Liver (tissue), 9 donors: ENCODE data around the gene GABRE. TPM values are rescaled to one million over a fixed set of nuclear protein-coding genes. Genes with fewer than 3 reads are reported as not detected.

Experiments used
- DNase-seq: peaks from one replicate; pipeline ENCODE4 v3.0.0-alpha.2; 2017; ENCODE audit warnings: low spot score
- H3K27ac ChIP-seq, 2 donors: one replicate each; pipeline ENCODE4 v1.7.0; 2013; ENCODE audit warnings: inconsistent platforms in 2 of 2, low read length in 2 of 2, control low read depth in 1 of 2, low read depth in 1 of 2, mild to moderate bottlenecking in 1 of 2
- H3K27me3 ChIP-seq, 4 donors: one replicate each; pipeline versions ENCODE4 v1.6.1 to v1.7.0; 2013; ENCODE audit warnings: low read length in 3 of 4, inconsistent platforms in 1 of 4, mild to moderate bottlenecking in 1 of 4, moderate library complexity in 1 of 4; ENCODE audit not compliant: control insufficient read depth in 4 of 4, insufficient read depth in 4 of 4
- H3K36me3 ChIP-seq, 4 donors: one replicate each; pipeline versions ENCODE4 v1.6.1 to v1.7.0; 2013; ENCODE audit warnings: low read length in 3 of 4, mild to moderate bottlenecking in 3 of 4, low read depth in 1 of 4, moderate library complexity in 1 of 4; ENCODE audit not compliant: control insufficient read depth in 4 of 4, insufficient read depth in 3 of 4
- H3K4me1 ChIP-seq, 4 donors: one replicate each; pipeline versions ENCODE4 v1.6.1 to v1.7.0; 2013; ENCODE audit warnings: low read length in 3 of 4, mild to moderate bottlenecking in 3 of 4, moderate library complexity in 1 of 4; ENCODE audit not compliant: control insufficient read depth in 4 of 4, insufficient read depth in 4 of 4
- H3K4me3 ChIP-seq, 3 donors: one replicate each; pipeline versions ENCODE4 v1.6.1 to v1.7.0; 2013; ENCODE audit warnings: low read length in 3 of 3, control low read depth in 1 of 3, low read depth in 1 of 3, mild to moderate bottlenecking in 1 of 3
- H3K9ac ChIP-seq, 2 donors: one replicate each; pipeline ENCODE4 v1.7.0; 2013; ENCODE audit warnings: low read length in 2 of 2, mild to moderate bottlenecking in 2 of 2, moderate library complexity in 2 of 2, control low read depth in 1 of 2, low read depth in 1 of 2
- H3K9me3 ChIP-seq, 4 donors: one replicate each; pipeline versions ENCODE4 v1.6.1 to v1.7.0; 2013; ENCODE audit warnings: low read length in 3 of 4; ENCODE audit not compliant: control insufficient read depth in 4 of 4
- ATF3 ChIP-seq: IDR thresholded peaks from 2 replicates; pipeline ENCODE4 v1.6.1; 2016; ENCODE audit warnings: antibody characterized with exemption
- CTCF ChIP-seq: fragments of 150-350 bp; IDR thresholded peaks from 2 replicates; pipeline ENCODE4 v1.5.1; 2017; ENCODE audit warnings: improper control_type of control experiment, low read depth, low read length; ENCODE audit not compliant: missing input control
- EGR1 ChIP-seq, 2 donors: IDR thresholded peaks; 2 replicates each; pipeline ENCODE4 v1.6.1; 2016 to 2018; ENCODE audit warnings: antibody characterized with exemption in 2 of 2, low read depth in 2 of 2
- FOXA1 ChIP-seq: IDR thresholded peaks from 2 replicates; pipeline ENCODE4 v1.6.1; 2016; ENCODE audit warnings: antibody characterized with exemption
- FOXA2 ChIP-seq: IDR thresholded peaks from 2 replicates; pipeline ENCODE4 v1.6.1; 2016; ENCODE audit warnings: antibody characterized with exemption
- GABPA ChIP-seq, 2 donors: IDR thresholded peaks in 1 of 2; conservative IDR thresholded peaks in 1 of 2; 2 replicates each; pipeline ENCODE4 v1.6.1; 2016; ENCODE audit warnings: antibody characterized with exemption in 2 of 2, mild to moderate bottlenecking in 1 of 2, moderate library complexity in 1 of 2
- HNF4A ChIP-seq, 2 donors: conservative IDR thresholded peaks; 2 replicates each; pipeline ENCODE4 v1.6.1; 2016; ENCODE audit warnings: antibody characterized with exemption in 2 of 2, mild to moderate bottlenecking in 2 of 2
- HNF4G ChIP-seq: IDR thresholded peaks from 2 replicates; pipeline ENCODE4 v1.6.1; 2016; ENCODE audit warnings: antibody characterized with exemption
- JUND ChIP-seq, 2 donors: IDR thresholded peaks; 2 replicates each; pipeline ENCODE4 v1.6.1; 2016; ENCODE audit warnings: antibody characterized with exemption in 2 of 2
- MAX ChIP-seq: IDR thresholded peaks from 2 replicates; pipeline ENCODE4 v1.6.1; 2016; ENCODE audit warnings: antibody characterized with exemption
- NR2F2 ChIP-seq: IDR thresholded peaks from 2 replicates; pipeline ENCODE4 v1.6.1; 2016; ENCODE audit warnings: antibody characterized with exemption
- RAD21 ChIP-seq, 2 donors: IDR thresholded peaks; 2 replicates each; pipeline ENCODE4 v1.6.1; 2016; ENCODE audit warnings: antibody characterized with exemption in 2 of 2, mild to moderate bottlenecking in 2 of 2
- REST ChIP-seq: IDR thresholded peaks from 2 replicates; pipeline ENCODE4 v1.6.1; 2016; ENCODE audit warnings: antibody characterized with exemption, mild to moderate bottlenecking
- RXRA ChIP-seq, 2 donors: IDR thresholded peaks; 2 replicates each; pipeline ENCODE4 v1.6.1; 2017 to 2018; ENCODE audit warnings: antibody characterized with exemption in 2 of 2, mild to moderate bottlenecking in 1 of 2
- SP1 ChIP-seq: IDR thresholded peaks from 2 replicates; pipeline ENCODE4 v1.6.1; 2018; ENCODE audit warnings: antibody characterized with exemption, mild to moderate bottlenecking
- TAF1 ChIP-seq: conservative IDR thresholded peaks from 2 replicates; pipeline ENCODE4 v1.6.1; 2016; ENCODE audit warnings: antibody characterized with exemption, mild to moderate bottlenecking
- YY1 ChIP-seq: IDR thresholded peaks from 2 replicates; pipeline ENCODE4 v1.6.1; 2016; ENCODE audit warnings: antibody characterized with exemption, mild to moderate bottlenecking
- ZBTB33 ChIP-seq: IDR thresholded peaks from 2 replicates; pipeline ENCODE4 v1.6.1; 2016; ENCODE audit warnings: antibody characterized with exemption
- WGBS: extraction: QIAGEN DNeasy Blood & Tissue Kit; methylation state at CpG from one replicate; pipeline ENCODE4 v1.1.7; 2013; 5-methylcytosine and 5-hydroxymethylcytosine counted together
- polyA plus RNA-seq, 2 donors: library from polyadenylated mRNA; stranded (reverse) in 1 of 2; unstranded in 1 of 2; fragments of 200-250 nt in 1 of 2; fragments of >200 nt in 1 of 2; fragmentation: Nextera tagmentation in 1 of 2; extraction: Ambion mirVana in 1 of 2; gene quantifications; one replicate each; pipeline versions ENCODE4 v1.2.1 to v1.2.3, GENCODE V29; 2013 to 2015
- total RNA-seq, 2 donors: library from RNA; depleted of rRNA; stranded (reverse); fragments of >200 nt; gene quantifications; one replicate each; pipeline ENCODE4 v1.2.3, GENCODE V29; 2014
- donor health status: healthy.
- donor health status: healthy.
- donor health status: healthy.
- donor health status: healthy.
- donor health status: healthy.

The GABRE gene
- total and polyA plus RNA-seq, 4 donors = 0.49 to 4.9 (median 0.64) TPM

- WGBS = 94% methylated on average over 6 of the region's 6 CpGs
- Histone ChIP-seq H3K9me3 (no peaks in the 10 kb centered on the region), H3K27me3 (no peaks in the 10 kb centered on the region), H3K4me3 (no peak overlapping the region), H3K4me1 (no peaks in the 10 kb centered on the region), H3K27ac (no peak overlapping the region), H3K9ac (no peak overlapping the region), H3K36me3 (no peaks in the 10 kb centered on the region)
- TF ChIP-seq RXRA (IDR thresholded peaks at IDR 0.05) = no peak
- TF ChIP-seq NR2F2 = no peak
- TF ChIP-seq HNF4A (conservative IDR thresholded peaks at IDR 0.05) = no peak
- no peak for TF ChIP-seq ZBTB33
- TF ChIP-seq YY1 = no peak
- no peak for DNase-seq
These were observed 50.8 kb downstream of the GABRE start for GRCh38 chrX:151923648-151924047.

GRCh38 chrX:151922692-151923091 is 51.8 kb downstream of the GABRE start:
- WGBS = 86% methylated on average over 5 of the region's 5 CpGs
- no peak overlapping the region for H3K4me3 ChIP-seq
- H3K36me3 ChIP-seq = no peaks in the 10 kb centered on the region
- TF ChIP-seq RAD21 (IDR thresholded peaks at IDR 0.05) = no peak
- TF ChIP-seq ATF3 = no peak
- TF ChIP-seq FOXA2 = no peak
- TF ChIP-seq FOXA1 = no peak
- no peak for TF ChIP-seq SP1
- no peak for TF ChIP-seq REST
- no peak for TF ChIP-seq ZBTB33
- no peak for TF ChIP-seq MAX
- no peak for TF ChIP-seq HNF4G
- TF ChIP-seq HNF4A (conservative IDR thresholded peaks at IDR 0.05) = no peak
- TF ChIP-seq CTCF = no peak
- TF ChIP-seq RXRA (IDR thresholded peaks at IDR 0.05) = no peak
- no peak for TF ChIP-seq TAF1
- TF ChIP-seq EGR1 (IDR thresholded peaks at IDR 0.05; ENCODE audit: low read depth in 2 of 2) = no peak
- no peak for TF ChIP-seq JUND (IDR thresholded peaks at IDR 0.05)
- TF ChIP-seq YY1 = no peak
- TF ChIP-seq NR2F2 = no peak
- no peak for TF ChIP-seq GABPA (IDR thresholded peaks at IDR 0.05 in 1 of 2, conservative IDR thresholded peaks at IDR 0.05 in 1 of 2)
- H3K9ac ChIP-seq = no peak overlapping the region
- no peaks in the 10 kb centered on the region for H3K9me3 ChIP-seq
- H3K27me3 ChIP-seq = no peaks in the 10 kb centered on the region
- no peak overlapping the region for H3K27ac ChIP-seq
- no peaks in the 10 kb centered on the region for H3K4me1 ChIP-seq
- no peak for DNase-seq
